ENCODE data around the gene FYN. TPM values are rescaled to one million over a fixed set of nuclear protein-coding genes. Genes with fewer than 3 reads are reported as not detected.

FYN gene
- total and polyA plus RNA-seq, 2 of the 13 experiments (the other 11 are each of a cell fraction or from before 2014, with no cell fraction given) = 15.5 to 24.6 TPM

- H3K79me2 ChIP-seq (ENCODE audit: insufficient read depth, low read length) = no peaks in the 10 kb centered on the region
- H3K4me1 ChIP-seq (ENCODE audit: insufficient read depth, low read length) = peaks cover 20% of the 10 kb centered on the region
- peak overlapping the region; percentile 18 for H2AFZ ChIP-seq (ENCODE audit: low read length)
- CTCF ChIA-PET (ENCODE audit: low intra/inter-chr PET ratio, low total read pairs) = interaction anchor here (1.0 to 1.3 kb wide), 2 partner anchors 281 to 383 kb away, joined by 4 to 10 read pairs; a partner anchor contains a TSS
- DNase-seq (ENCODE audit: low spot score) = peak; percentile 80
- FAIRE-seq = peak; percentile 67
- H3K9ac ChIP-seq (ENCODE audit: insufficient read depth, low read depth, low read length) = no peak overlapping the region
- in situ Hi-C loops (cut with HindIII; ENCODE audit: extremely low pct_ligation_motif_present, low pct_unique_long_range_greater_than_20kb) (loop anchor here (25.0 kb wide), 2 partner anchors 280 to 580 kb away; no protein-coding TSS in a partner anchor), intact Hi-C loops (cut with micrococcal nuclease; ENCODE audit: unreplicated experiment) (loop anchor here (1.0 to 5.0 kb wide), 5 partner anchors 35 to 383 kb away; partner anchors contain the start of gene TRAF3IP2)
- ATAC-seq = peak; percentile 89
- H3K27ac ChIP-seq (ENCODE audit: extremely low read length, insufficient read depth, low read length) = no peak overlapping the region
- no peaks in the 10 kb centered on the region for H3K36me3 ChIP-seq (replicated peaks in 1 of 2; ENCODE audit: control insufficient read depth in 1 of 2, insufficient read depth in 2 of 2, low read length in 2 of 2)
- 11% methylated on average over 6 of the region's 7 CpGs for WGBS (ENCODE audit: low lambda C conversion rate)
- H3K4me3 ChIP-seq (replicated peaks in 1 of 3; ENCODE audit: insufficient read depth in 1 of 3, low read depth in 2 of 3, low read length in 3 of 3) = 0 out of 6 replicates have a peak overlapping the region, but pooled peaks of 1 of the 3 experiments have one; percentile 4
- H3K27me3 ChIP-seq (ENCODE audit: control insufficient read depth in 1 of 2, insufficient read depth in 2 of 2, low read length in 2 of 2) = no peaks in the 10 kb centered on the region
- no peaks in the 10 kb centered on the region for H4K20me1 ChIP-seq (ENCODE audit: insufficient read depth, low read length)
- peak overlapping the region; percentile 67 for H3K4me2 ChIP-seq (ENCODE audit: low read depth, low read length)
- POLR2A ChIA-PET = interaction anchor here (0.6 to 1.0 kb wide), 5 partner anchors 68 to 827 kb away, joined by 3 to 7 read pairs (median 3); partner anchors contain the start of gene CDK19
- BruUV-seq (replicated peaks) = no TSS peak
- no peaks in the 10 kb centered on the region for H3K9me3 ChIP-seq (ENCODE audit: low read length)
- TF ChIP-seq POGZ (CRISPR knock-in tag; IDR thresholded peaks at IDR 0.05) = peak; percentile 68
- 0 out of 2 replicates have a peak, but pooled peaks have one; percentile 38 for TF ChIP-seq HOMEZ (CRISPR knock-in tag; IDR thresholded peaks at IDR 0.05; ENCODE audit: low read depth)
- 0 out of 2 replicates have a peak, but pooled peaks have one; percentile 33 for TF ChIP-seq ELF3 (CRISPR knock-in tag; IDR thresholded peaks at IDR 0.05)
- TF ChIP-seq, protein P1, sequence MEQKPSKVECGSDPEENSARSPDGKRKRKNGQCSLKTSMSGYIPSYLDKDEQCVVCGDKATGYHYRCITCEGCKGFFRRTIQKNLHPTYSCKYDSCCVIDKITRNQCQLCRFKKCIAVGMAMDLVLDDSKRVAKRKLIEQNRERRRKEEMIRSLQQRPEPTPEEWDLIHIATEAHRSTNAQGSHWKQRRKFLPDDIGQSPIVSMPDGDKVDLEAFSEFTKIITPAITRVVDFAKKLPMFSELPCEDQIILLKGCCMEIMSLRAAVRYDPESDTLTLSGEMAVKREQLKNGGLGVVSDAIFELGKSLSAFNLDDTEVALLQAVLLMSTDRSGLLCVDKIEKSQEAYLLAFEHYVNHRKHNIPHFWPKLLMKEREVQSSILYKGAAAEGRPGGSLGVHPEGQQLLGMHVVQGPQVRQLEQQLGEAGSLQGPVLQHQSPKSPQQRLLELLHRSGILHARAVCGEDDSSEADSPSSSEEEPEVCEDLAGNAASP (CRISPR knock-in tag; IDR thresholded peaks at IDR 0.05; ENCODE audit: borderline replicate concordance) = peak; percentile 90; the same call in 1 of the 2 replicates
- TF ChIP-seq CC2D1A (CRISPR knock-in tag; IDR thresholded peaks at IDR 0.05) = no peak
- no peak for TF ChIP-seq GLI4 (CRISPR knock-in tag; IDR thresholded peaks at IDR 0.05; ENCODE audit: borderline replicate concordance)
- TF ChIP-seq FOXC1 (CRISPR knock-in tag; IDR thresholded peaks at IDR 0.05; ENCODE audit: borderline replicate concordance) = 0 out of 2 replicates have a peak, but pooled peaks have one; percentile 39
- no peak for TF ChIP-seq LCORL (IDR thresholded peaks at IDR 0.05)
- peak; percentile 54; the same call in 1 of the 2 replicates for TF ChIP-seq LCORL (CRISPR knock-in tag; IDR thresholded peaks at IDR 0.05)
- TF ChIP-seq ZNF124 (CRISPR knock-in tag; IDR thresholded peaks at IDR 0.05) = 0 out of 2 replicates have a peak, but pooled peaks have one; percentile 22
- peak; percentile 25; the same call in 1 of the 2 replicates for TF ChIP-seq TBX2 (CRISPR knock-in tag; IDR thresholded peaks at IDR 0.05; ENCODE audit: borderline replicate concordance)
- TF ChIP-seq HOXA3 (CRISPR knock-in tag; IDR thresholded peaks at IDR 0.05) = peak; percentile 45; the same call in 1 of the 2 replicates
- no peak for TF ChIP-seq FOXA1 (IDR thresholded peaks at IDR 0.05)
- TF ChIP-seq FOXA1 (CRISPR knock-in tag; IDR thresholded peaks at IDR 0.05) = peak; percentile 80
- TF ChIP-seq HOXA5 (CRISPR knock-in tag; IDR thresholded peaks at IDR 0.05) = peak; percentile 77
- 0 out of 2 replicates have a peak, but pooled peaks have one; percentile 35 for TF ChIP-seq NR2F2 (IDR thresholded peaks at IDR 0.05; ENCODE audit: borderline replicate concordance, low read depth)
- TF ChIP-seq, protein P2, sequence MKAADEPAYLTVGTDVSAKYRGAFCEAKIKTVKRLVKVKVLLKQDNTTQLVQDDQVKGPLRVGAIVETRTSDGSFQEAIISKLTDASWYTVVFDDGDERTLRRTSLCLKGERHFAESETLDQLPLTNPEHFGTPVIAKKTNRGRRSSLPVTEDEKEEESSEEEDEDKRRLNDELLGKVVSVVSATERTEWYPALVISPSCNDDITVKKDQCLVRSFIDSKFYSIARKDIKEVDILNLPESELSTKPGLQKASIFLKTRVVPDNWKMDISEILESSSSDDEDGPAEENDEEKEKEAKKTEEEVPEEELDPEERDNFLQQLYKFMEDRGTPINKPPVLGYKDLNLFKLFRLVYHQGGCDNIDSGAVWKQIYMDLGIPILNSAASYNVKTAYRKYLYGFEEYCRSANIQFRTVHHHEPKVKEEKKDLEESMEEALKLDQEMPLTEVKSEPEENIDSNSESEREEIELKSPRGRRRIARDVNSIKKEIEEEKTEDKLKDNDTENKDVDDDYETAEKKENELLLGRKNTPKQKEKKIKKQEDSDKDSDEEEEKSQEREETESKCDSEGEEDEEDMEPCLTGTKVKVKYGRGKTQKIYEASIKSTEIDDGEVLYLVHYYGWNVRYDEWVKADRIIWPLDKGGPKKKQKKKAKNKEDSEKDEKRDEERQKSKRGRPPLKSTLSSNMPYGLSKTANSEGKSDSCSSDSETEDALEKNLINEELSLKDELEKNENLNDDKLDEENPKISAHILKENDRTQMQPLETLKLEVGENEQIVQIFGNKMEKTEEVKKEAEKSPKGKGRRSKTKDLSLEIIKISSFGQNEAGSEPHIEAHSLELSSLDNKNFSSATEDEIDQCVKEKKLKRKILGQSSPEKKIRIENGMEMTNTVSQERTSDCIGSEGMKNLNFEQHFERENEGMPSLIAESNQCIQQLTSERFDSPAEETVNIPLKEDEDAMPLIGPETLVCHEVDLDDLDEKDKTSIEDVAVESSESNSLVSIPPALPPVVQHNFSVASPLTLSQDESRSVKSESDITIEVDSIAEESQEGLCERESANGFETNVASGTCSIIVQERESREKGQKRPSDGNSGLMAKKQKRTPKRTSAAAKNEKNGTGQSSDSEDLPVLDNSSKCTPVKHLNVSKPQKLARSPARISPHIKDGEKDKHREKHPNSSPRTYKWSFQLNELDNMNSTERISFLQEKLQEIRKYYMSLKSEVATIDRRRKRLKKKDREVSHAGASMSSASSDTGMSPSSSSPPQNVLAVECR (CRISPR knock-in tag; IDR thresholded peaks at IDR 0.05; ENCODE audit: borderline replicate concordance) = peak; percentile 35; the same call in 1 of the 2 replicates
Measured at GRCh38 chr6:111642463-111643158, 230.6 kb downstream of the FYN start.

Data from HepG2 (cell line).